Stimulated activated naive B cell treated with anti-CD40 and anti-IgM and Interleukin-4, amounts not matched to agents 10 μg/mL and 1 μg/mL and 100 μg/mL, for 72 hours (primary cell): ENCODE measurements around the gene ANKMY1.

Experiments
- ATAC-seq, 2 donors: fragments of 150-1000 bp; cut with Tn5 transposase; replicated peaks; 2 replicates each; pipeline ENCODE4 v1.10.0; 2021; ENCODE audit warnings: moderate library complexity in 1 of 2
- DNase-seq: peaks from one replicate; pipeline ENCODE4 v3.0.0; 2021
- H3K27ac Mint-ChIP-seq: one replicate; pipeline ENCODE4 v1.8.0; 2022; ENCODE audit warnings: mild to moderate bottlenecking, mixed read lengths
- H3K27me3 Mint-ChIP-seq, 2 donors: one replicate each; pipeline ENCODE4 v1.8.0; 2022; ENCODE audit warnings: mixed read lengths in 2 of 2
- H3K36me3 Mint-ChIP-seq, 2 donors: one replicate each; pipeline ENCODE4 v1.8.0; 2022; ENCODE audit warnings: mixed read lengths in 2 of 2, mild to moderate bottlenecking in 1 of 2
- H3K4me1 Mint-ChIP-seq, 2 donors: one replicate each; pipeline ENCODE4 v1.8.0; 2022; ENCODE audit warnings: mixed read lengths in 2 of 2, mild to moderate bottlenecking in 1 of 2
- H3K4me3 Mint-ChIP-seq, 2 donors: one replicate each; pipeline ENCODE4 v1.8.0; 2022; ENCODE audit warnings: mild to moderate bottlenecking in 2 of 2, mixed read lengths in 2 of 2, moderate library complexity in 1 of 2
- H3K9me3 Mint-ChIP-seq, 2 donors: one replicate each; pipeline ENCODE4 v1.8.0; 2022; ENCODE audit warnings: mixed read lengths in 2 of 2, mild to moderate bottlenecking in 1 of 2

The ANKMY1 gene

DNA sequence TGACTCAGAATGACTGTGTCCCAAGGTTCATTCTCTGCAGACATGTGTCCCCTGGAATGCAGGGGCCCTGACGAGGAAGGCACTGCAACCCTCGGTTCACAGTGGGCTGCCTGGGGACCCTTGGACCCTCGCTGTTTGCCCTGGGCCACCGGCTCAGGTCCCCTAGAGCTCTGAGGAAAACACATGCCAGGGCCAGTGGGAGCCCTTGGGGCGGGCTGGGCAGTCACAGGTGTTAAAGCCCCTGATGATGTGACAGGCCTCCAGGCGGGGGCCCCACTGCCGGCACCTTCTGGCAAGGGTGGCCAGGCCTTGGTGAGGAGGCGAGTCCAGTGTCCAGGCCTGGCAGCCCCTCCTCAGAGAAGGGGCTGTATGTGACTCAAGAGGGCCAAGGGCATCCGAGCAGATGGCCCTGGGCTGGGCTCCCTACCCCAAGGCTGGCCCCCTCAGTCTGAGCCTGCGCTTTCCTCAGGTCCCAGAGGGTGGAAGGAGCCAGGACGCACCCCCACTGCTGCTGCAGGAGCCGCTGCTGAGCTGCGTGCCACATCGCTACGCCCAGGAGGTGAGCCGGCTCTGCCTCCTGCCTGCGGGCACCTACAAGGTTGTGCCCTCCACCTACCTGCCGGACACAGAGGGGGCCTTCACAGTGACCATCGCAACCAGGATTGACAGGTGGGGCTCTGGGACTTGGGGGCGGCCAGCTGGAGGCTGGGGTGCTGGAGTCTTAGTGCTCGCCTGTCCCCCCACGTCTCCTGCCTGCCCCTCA lies 39.8 kb upstream of the ANKMY1 start:
- no peaks in the 10 kb centered on the region for H3K27me3 Mint-ChIP-seq
- H3K36me3 Mint-ChIP-seq = peaks cover 18 to 36% of the 10 kb centered on the region in 2 donors
- H3K4me1 Mint-ChIP-seq = peaks cover 0 to 5% of the 10 kb centered on the region in 2 donors
- H3K27ac Mint-ChIP-seq = no peak overlapping the region
- no peak overlapping the region for H3K4me3 Mint-ChIP-seq
- H3K9me3 Mint-ChIP-seq = no peaks in the 10 kb centered on the region
- DNase-seq (no peak), ATAC-seq (no peak)

- H3K9me3 Mint-ChIP-seq = no peaks in the 10 kb centered on the region
- H3K36me3 Mint-ChIP-seq = peaks cover 18 to 33% of the 10 kb centered on the region in 2 donors
- no peak overlapping the region for H3K27ac Mint-ChIP-seq
- H3K27me3 Mint-ChIP-seq = no peaks in the 10 kb centered on the region
- DNase-seq (no peak), ATAC-seq (no peak)
- H3K4me3 Mint-ChIP-seq = no peak overlapping the region
- H3K4me1 Mint-ChIP-seq = peaks cover 0 to 5% of the 10 kb centered on the region in 2 donors
Measured at GRCh38 chr2:240597054-240597418, 39.2 kb upstream of the ANKMY1 start.

DNA sequence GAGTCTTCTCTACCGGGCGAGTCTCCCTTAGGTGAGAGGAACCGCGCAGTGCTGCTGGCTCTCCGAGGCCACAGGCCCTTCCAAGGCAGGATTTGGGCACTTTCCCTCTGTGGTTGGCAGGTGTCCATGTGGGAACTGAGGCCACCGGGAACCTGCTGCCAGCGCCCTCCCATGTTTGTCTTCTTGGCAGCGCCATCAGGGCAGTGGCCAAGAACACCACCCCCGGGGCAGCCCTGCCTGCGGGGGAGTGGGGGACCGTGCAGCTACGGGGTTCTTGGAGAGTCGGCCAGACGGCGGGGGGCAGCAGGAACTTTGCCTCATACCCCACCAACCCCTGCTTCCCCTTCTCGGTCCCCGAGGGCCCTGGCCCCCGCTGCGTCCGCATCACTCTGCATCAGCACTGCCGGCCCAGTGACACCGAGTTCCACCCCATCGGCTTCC lies 38.7 kb upstream of the ANKMY1 start:
- ATAC-seq (no peak), DNase-seq (no peak)
- no peak overlapping the region for H3K27ac Mint-ChIP-seq
- no peaks in the 10 kb centered on the region for H3K9me3 Mint-ChIP-seq
- peaks cover 18 to 31% of the 10 kb centered on the region in 2 donors for H3K36me3 Mint-ChIP-seq
- peaks cover 0 to 5% of the 10 kb centered on the region in 2 donors for H3K4me1 Mint-ChIP-seq
- H3K27me3 Mint-ChIP-seq = no peaks in the 10 kb centered on the region
- H3K4me3 Mint-ChIP-seq = no peak overlapping the region

DNA sequence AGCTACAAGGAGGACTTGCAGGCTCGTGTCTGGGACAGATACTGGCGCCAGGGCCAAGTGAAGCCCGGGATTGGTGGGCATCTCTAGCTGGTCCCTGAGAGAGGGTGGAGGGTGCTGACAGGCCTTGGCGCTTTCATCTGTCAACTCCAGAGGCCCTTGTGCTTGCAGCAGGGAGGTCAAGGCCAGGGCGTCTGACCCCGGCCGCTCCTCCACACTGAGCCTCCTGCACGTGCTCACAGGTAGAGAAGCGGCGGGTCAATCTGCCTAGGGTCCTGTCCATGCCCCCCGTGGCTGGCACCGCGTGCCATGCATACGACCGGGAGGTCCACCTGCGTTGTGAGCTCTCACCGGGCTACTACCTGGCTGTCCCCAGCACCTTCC lies 38.3 kb upstream of the ANKMY1 start:
- H3K4me3 Mint-ChIP-seq = no peak overlapping the region
- H3K27me3 Mint-ChIP-seq = no peaks in the 10 kb centered on the region
- H3K27ac Mint-ChIP-seq = no peak overlapping the region
- H3K4me1 Mint-ChIP-seq = peaks cover 0 to 5% of the 10 kb centered on the region in 2 donors
- ATAC-seq = no peak
- DNase-seq = no peak
- peaks cover 18 to 34% of the 10 kb centered on the region in 2 donors for H3K36me3 Mint-ChIP-seq
- no peaks in the 10 kb centered on the region for H3K9me3 Mint-ChIP-seq

DNA sequence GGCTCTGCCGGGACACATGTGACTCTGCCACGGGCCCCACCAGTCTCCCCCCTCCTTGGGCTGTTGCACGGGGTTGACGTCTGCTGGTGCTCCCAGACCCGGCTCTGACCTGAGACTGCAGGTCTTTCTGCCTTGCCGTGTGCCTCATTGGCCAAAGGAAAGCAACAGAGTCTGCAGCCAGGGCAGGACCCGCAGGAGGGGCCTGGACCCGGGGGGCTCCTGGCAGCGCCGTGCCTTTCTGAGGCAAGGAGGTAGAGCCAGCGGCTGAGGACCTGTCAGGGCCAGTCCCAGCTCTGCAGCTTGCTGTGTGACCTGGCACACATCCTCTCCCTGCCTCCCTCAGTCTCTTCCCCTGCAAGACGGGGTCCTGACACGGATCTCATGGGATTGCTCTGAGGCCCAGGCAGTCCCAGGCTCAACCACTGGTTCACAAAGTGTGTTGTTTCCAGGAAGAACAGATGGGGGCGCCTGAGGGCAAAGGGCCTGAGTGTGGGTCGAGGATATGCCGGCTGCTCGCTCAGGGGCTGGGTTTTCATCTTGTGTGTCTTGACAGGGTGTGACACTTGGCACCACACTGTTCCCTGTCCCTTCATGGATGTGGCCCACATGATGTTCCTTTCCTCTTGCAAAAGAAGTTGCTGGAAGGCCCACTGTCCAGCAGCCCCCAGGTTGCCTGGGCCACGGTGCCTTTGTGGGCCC lies 37.7 kb upstream of the ANKMY1 start:
- Mint-ChIP-seq H3K27ac (no peak overlapping the region), H3K4me3 (no peak overlapping the region), H3K27me3 (no peaks in the 10 kb centered on the region), H3K9me3 (no peaks in the 10 kb centered on the region), H3K36me3 (peaks cover 21 to 37% of the 10 kb centered on the region in 2 donors), H3K4me1 (peaks cover 2 to 5% of the 10 kb centered on the region in 2 donors)
- DNase-seq = no peak
- peak in 1 of 2 donors; percentile 29 for ATAC-seq

- Mint-ChIP-seq H3K9me3 (no peaks in the 10 kb centered on the region), H3K4me3 (no peak overlapping the region), H3K4me1 (peaks cover 2 to 5% of the 10 kb centered on the region in 2 donors), H3K27me3 (no peaks in the 10 kb centered on the region), H3K36me3 (peaks cover 21 to 33% of the 10 kb centered on the region in 2 donors), H3K27ac (no peak overlapping the region)
- ATAC-seq = no peak
- no peak for DNase-seq
Measured at GRCh38 chr2:240594511-240595380, 37.0 kb upstream of the ANKMY1 start.

- ATAC-seq (no peak), DNase-seq (no peak)
- peaks cover 3 to 13% of the 10 kb centered on the region in 2 donors for H3K4me1 Mint-ChIP-seq
- H3K27ac Mint-ChIP-seq = no peak overlapping the region
- peaks cover 20 to 28% of the 10 kb centered on the region in 2 donors for H3K36me3 Mint-ChIP-seq
- H3K4me3 Mint-ChIP-seq = no peak overlapping the region
- no peaks in the 10 kb centered on the region for H3K27me3 Mint-ChIP-seq
- H3K9me3 Mint-ChIP-seq = no peaks in the 10 kb centered on the region
Measured at GRCh38 chr2:240593703-240594451, 36.1 kb upstream of the ANKMY1 start.

- H3K4me1 Mint-ChIP-seq = peaks cover 10 to 20% of the 10 kb centered on the region in 2 donors
- no peak overlapping the region for H3K27ac Mint-ChIP-seq
Measured at GRCh38 chr2:240593026-240593702, 35.4 kb upstream of the ANKMY1 start.

GRCh38 chr2:240591784-240592183 lies 34.0 kb upstream of the ANKMY1 start:
- H3K36me3 Mint-ChIP-seq = peaks cover 16 to 36% of the 10 kb centered on the region in 2 donors
- no peaks in the 10 kb centered on the region for H3K27me3 Mint-ChIP-seq
- H3K27ac Mint-ChIP-seq = no peak overlapping the region
- H3K4me1 Mint-ChIP-seq = peaks cover 17 to 32% of the 10 kb centered on the region in 2 donors
- DNase-seq (no peak), ATAC-seq (no peak)
- H3K9me3 Mint-ChIP-seq = no peaks in the 10 kb centered on the region
- no peak overlapping the region for H3K4me3 Mint-ChIP-seq

More at GRCh38 chr2:240593026-240593702, 35.4 kb upstream of the ANKMY1 start:
- Mint-ChIP-seq H3K4me3 (no peak overlapping the region), H3K36me3 (peaks cover 16 to 32% of the 10 kb centered on the region in 2 donors), H3K9me3 (no peaks in the 10 kb centered on the region), H3K27me3 (no peaks in the 10 kb centered on the region)
- DNase-seq (no peak), ATAC-seq (no peak)

DNA sequence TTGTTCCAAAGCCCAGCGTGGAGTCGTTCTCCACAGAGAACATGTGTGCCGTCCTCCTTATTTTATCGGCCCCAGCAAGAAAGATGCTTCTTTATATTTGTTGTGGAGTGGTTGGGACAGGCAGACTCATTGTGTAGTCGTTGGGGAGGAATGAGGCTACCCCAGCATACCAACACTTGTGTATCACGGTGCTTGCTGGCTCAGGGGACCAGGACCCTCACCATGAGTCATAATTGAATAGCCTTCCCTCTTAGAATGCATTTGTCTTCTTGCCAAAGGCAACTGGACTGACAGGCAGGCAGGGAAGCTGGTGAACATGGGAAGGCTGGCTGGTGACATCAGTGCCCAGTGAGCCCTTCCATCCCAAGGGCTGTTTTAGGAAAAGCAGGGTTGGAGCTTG lies 33.4 kb upstream of the ANKMY1 start:
- Mint-ChIP-seq H3K27ac (no peak overlapping the region), H3K9me3 (no peaks in the 10 kb centered on the region), H3K36me3 (peaks cover 16 to 36% of the 10 kb centered on the region in 2 donors), H3K4me3 (no peak overlapping the region), H3K4me1 (peaks cover 17 to 32% of the 10 kb centered on the region in 2 donors), H3K27me3 (no peaks in the 10 kb centered on the region)
- no peak for ATAC-seq
- no peak for DNase-seq

DNA sequence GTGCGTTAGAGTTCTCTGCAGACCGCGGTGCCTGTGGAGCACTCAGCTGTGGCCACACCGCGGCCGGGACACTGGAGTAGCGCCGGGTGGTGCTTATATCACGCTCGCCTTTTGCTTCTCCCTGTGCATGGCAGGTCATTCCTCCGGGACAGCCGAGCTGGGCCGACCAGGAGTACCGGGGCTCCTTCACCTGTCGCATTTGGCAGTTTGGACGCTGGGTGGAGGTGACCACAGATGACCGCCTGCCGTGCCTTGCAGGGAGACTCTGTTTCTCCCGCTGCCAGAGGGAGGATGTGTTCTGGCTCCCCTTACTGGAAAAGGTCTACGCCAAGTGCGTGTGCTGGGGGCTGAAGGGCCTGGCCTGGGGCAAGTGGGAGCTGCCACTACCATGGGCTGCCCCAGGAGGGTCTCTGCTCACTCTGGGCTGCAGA lies 32.9 kb upstream of the ANKMY1 start:
- H3K4me3 Mint-ChIP-seq = no peak overlapping the region
- no peaks in the 10 kb centered on the region for H3K27me3 Mint-ChIP-seq
- peaks cover 17 to 36% of the 10 kb centered on the region in 2 donors for H3K4me1 Mint-ChIP-seq
- peaks cover 16 to 38% of the 10 kb centered on the region in 2 donors for H3K36me3 Mint-ChIP-seq
- no peaks in the 10 kb centered on the region for H3K9me3 Mint-ChIP-seq
- no peak overlapping the region for H3K27ac Mint-ChIP-seq
- DNase-seq (no peak), ATAC-seq (no peak)

DNA sequence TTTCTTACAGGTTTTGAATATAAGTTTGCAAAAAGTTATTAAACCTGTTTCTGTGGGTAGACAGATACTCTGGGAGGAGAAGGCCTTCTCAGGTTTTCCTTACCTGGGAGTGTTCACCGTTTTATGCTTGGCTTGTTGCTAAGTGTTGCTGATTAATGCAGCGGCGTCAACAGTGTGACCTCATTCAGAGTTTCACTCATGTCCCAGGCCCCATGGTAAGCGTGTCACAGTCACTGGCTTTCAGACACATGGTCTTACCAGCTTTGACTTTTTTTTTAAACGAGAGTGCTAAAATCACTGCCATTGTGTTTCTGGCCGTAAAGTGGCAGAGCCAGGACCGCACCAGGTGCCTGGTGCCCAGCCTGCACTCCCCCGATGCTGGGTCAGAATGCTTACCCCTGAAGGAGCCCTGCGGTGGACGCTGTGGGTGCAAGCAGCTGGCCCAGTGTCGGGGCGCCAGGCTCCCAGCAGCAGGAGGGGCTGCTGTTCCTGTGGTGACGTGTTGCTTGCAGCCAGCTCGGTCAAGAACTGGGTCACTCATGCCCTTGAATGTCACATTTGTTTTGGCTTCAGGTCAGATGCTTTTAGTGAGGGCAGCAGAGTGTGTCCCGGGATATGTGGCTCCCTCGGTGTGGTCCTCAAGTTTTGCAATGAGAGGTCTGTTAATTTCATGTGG lies 32.2 kb upstream of the ANKMY1 start:
- Mint-ChIP-seq H3K4me3 (no peak overlapping the region), H3K9me3 (no peaks in the 10 kb centered on the region), H3K36me3 (peaks cover 16 to 39% of the 10 kb centered on the region in 2 donors), H3K27me3 (no peaks in the 10 kb centered on the region), H3K27ac (no peak overlapping the region), H3K4me1 (peaks cover 19 to 43% of the 10 kb centered on the region in 2 donors)
- ATAC-seq (no peak), DNase-seq (no peak)

GRCh38 chr2:240589375-240589774 lies 31.6 kb upstream of the ANKMY1 start:
- no peak for ATAC-seq
- DNase-seq = no peak
- no peaks in the 10 kb centered on the region for H3K27me3 Mint-ChIP-seq
- H3K4me1 Mint-ChIP-seq = peaks cover 24 to 49% of the 10 kb centered on the region in 2 donors
- peaks cover 16 to 40% of the 10 kb centered on the region in 2 donors for H3K36me3 Mint-ChIP-seq
- no peaks in the 10 kb centered on the region for H3K9me3 Mint-ChIP-seq
- no peak overlapping the region for H3K4me3 Mint-ChIP-seq
- H3K27ac Mint-ChIP-seq = peak overlapping the region; percentile 57
